GM21737 (cell line): Measurements from ENCODE around the gene PRDM7.
"Not testable (repeated sequence)": the region's sequence is repeated elsewhere in the genome, so short reads cannot be mapped to it uniquely, and the experiment has no call there.

ENCODE experiments used
- ATAC-seq: cut with Tn5 transposase; IDR thresholded peaks from one replicate; pipeline ENCODE4 v1.9.1; 2021; ENCODE audit warnings: mild to moderate bottlenecking, moderate library complexity; ENCODE audit not compliant: unreplicated experiment

The PRDM7 gene

GRCh38 chr16:90016339-90016950, 60.7 kb downstream of the PRDM7 start:
- no peak for ATAC-seq

GRCh38 chr16:90015586-90016338, 61.4 kb downstream of the PRDM7 start:
- ATAC-seq = no peak

- no peak for ATAC-seq
Observed at GRCh38 chr16:90012991-90013745, 64.0 kb downstream of the PRDM7 start.

- ATAC-seq = no peak
Observed at GRCh38 chr16:90011908-90012501, 65.1 kb downstream of the PRDM7 start.

- no peak for ATAC-seq
Observed at GRCh38 chr16:90011508-90011819, 65.7 kb downstream of the PRDM7 start.

GRCh38 chr16:90010676-90011507, 66.2 kb downstream of the PRDM7 start:
- ATAC-seq = no peak

GRCh38 chr16:90009172-90009899, 67.8 kb downstream of the PRDM7 start:
- no peak for ATAC-seq

- no peak for ATAC-seq
Observed at GRCh38 chr16:90008708-90009145, 68.4 kb downstream of the PRDM7 start.

- ATAC-seq = not testable (repeated sequence)
Observed at GRCh38 chr16:90007635-90008234, 69.4 kb downstream of the PRDM7 start.

- no peak for ATAC-seq
Observed at GRCh38 chr16:90007015-90007414, 70.1 kb downstream of the PRDM7 start.
